Measurements from ENCODE around the gene PIK3R3. TPM values are rescaled to one million over a fixed set of nuclear protein-coding genes. Genes with fewer than 3 reads are reported as not detected.

PIK3R3 gene
- total RNA-seq, 1 experiment from 2014 or later = 20.6 TPM

- no peak for DNase-seq (ENCODE audit: low read depth)
These were observed 25.5 kb upstream of the PIK3R3 start for GRCh38 chr1:46157916-46158311.

- no peak for DNase-seq (ENCODE audit: low read depth)
These were observed 21.3 kb upstream of the PIK3R3 start for GRCh38 chr1:46153732-46154131.

- no peak for DNase-seq (ENCODE audit: low read depth)
These were observed 20.8 kb upstream of the PIK3R3 start for GRCh38 chr1:46153228-46153627.

GRCh38 chr1:46152016-46152415, 19.6 kb upstream of the PIK3R3 start:
- DNase-seq (ENCODE audit: low read depth) = peak; percentile 58

GRCh38 chr1:46150085-46150484, 17.7 kb upstream of the PIK3R3 start:
- no peak for DNase-seq (ENCODE audit: low read depth)

GRCh38 chr1:46148318-46148717, 15.9 kb upstream of the PIK3R3 start:
- no peak for DNase-seq (ENCODE audit: low read depth)

- peak; percentile 61 for DNase-seq (ENCODE audit: low read depth)
These were observed 5.5 kb upstream of the PIK3R3 start for GRCh38 chr1:46137916-46138315.

- no peak for DNase-seq (ENCODE audit: low read depth)
These were observed 4.3 kb upstream of the PIK3R3 start for GRCh38 chr1:46136711-46137110.

GRCh38 chr1:46134660-46135331, 2.4 kb upstream of the PIK3R3 start:
- DNase-seq (ENCODE audit: low read depth) = peak; percentile 89

- DNase-seq (ENCODE audit: low read depth) = no peak
These were observed 1.4 kb upstream of the PIK3R3 start for GRCh38 chr1:46133781-46134350.

- DNase-seq (ENCODE audit: low read depth) = no peak
These were observed 791 bp upstream of the PIK3R3 start for GRCh38 chr1:46133181-46133658.

GRCh38 chr1:46131712-46132528, 509 bp downstream of the PIK3R3 start:
- peak; percentile 52 for DNase-seq (ENCODE audit: low read depth)

- peak; percentile 31 for DNase-seq (ENCODE audit: low read depth)
These were observed 1.3 kb downstream of the PIK3R3 start for GRCh38 chr1:46131093-46131492.

- no peak for DNase-seq (ENCODE audit: low read depth)
These were observed 1.8 kb downstream of the PIK3R3 start for GRCh38 chr1:46130606-46131005.

GRCh38 chr1:46130121-46130520, 2.3 kb downstream of the PIK3R3 start:
- no peak for DNase-seq (ENCODE audit: low read depth)

- DNase-seq (ENCODE audit: low read depth) = peak; percentile 77
These were observed 4.1 kb downstream of the PIK3R3 start for GRCh38 chr1:46128344-46128743.

- no peak for DNase-seq (ENCODE audit: low read depth)
These were observed 13.6 kb downstream of the PIK3R3 start for GRCh38 chr1:46118856-46119255.

- DNase-seq (ENCODE audit: low read depth) = no peak
These were observed 14.5 kb downstream of the PIK3R3 start for GRCh38 chr1:46117810-46118494.

- DNase-seq (ENCODE audit: low read depth) = no peak
These were observed 17.4 kb downstream of the PIK3R3 start for GRCh38 chr1:46114925-46115603.

GRCh38 chr1:46113948-46114347, 18.5 kb downstream of the PIK3R3 start:
- no peak for DNase-seq (ENCODE audit: low read depth)

GRCh38 chr1:46112108-46112507, 20.3 kb downstream of the PIK3R3 start:
- no peak for DNase-seq (ENCODE audit: low read depth)

- DNase-seq (ENCODE audit: low read depth) = peak; percentile 9
These were observed 21.9 kb downstream of the PIK3R3 start for GRCh38 chr1:46110521-46110920.
